ENCODE measurements around the gene BBLN.
"Not testable (repeated sequence)": the region's sequence is repeated elsewhere in the genome, so short reads cannot be mapped to it uniquely, and the experiment has no call there.

GRCh38 chr9:128111726-128112125, 48.3 kb upstream of the BBLN start:
- TF ChIP-seq POLR2AphosphoS5, POLR2A (IDR thresholded peaks at IDR 0.05): not testable (repeated sequence)

Measured in prostate gland (tissue), 1 donor.